Measurements from ENCODE around the gene ELOB. TPM values are rescaled to one million over a fixed set of nuclear protein-coding genes. Genes with fewer than 3 reads are reported as not detected.

The ELOB gene
- total RNA-seq, 1 donor from 2014 or later: 323 TPM

DNA sequence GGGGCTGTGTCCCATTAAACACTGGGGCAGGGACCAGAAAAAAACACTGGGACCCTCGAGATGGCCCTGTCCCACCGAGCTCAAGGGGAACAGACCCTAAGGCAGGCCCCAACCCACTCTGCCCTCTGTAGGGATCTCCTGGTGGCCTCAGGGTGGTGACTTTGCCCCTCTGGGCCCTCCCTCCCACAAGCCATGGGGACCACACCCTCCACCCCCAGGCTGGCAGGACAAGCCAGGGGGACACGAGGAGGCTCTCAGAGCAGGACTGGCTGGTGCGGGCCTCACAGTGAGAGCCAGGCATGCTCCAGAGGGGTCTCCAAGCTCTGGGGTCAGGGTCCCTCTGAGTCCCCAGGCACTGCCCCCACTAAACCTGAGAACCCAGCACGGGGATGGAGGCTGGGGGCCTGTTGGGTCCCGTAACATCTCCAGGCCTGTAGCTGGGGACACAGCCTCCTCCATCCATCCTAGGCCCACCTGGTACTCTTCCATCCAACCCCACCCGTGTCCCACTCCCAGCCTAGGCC lies 39.1 kb downstream of the ELOB start:
- no peak for FAIRE-seq
- no peak overlapping the region for H3K4me3 Mint-ChIP-seq (ENCODE audit: unreplicated experiment)
- H3K9me3 ChIP-seq (ENCODE audit: insufficient read depth, low read depth, low read length): no peaks in the 10 kb centered on the region
- no peak overlapping the region for H3K9ac ChIP-seq (ENCODE audit: low read length)
- H3K27me3 ChIP-seq (ENCODE audit: insufficient read depth, low read length): no peaks in the 10 kb centered on the region
- no peaks in the 10 kb centered on the region for H4K20me1 ChIP-seq (ENCODE audit: insufficient read depth, low read length)
- no peaks in the 10 kb centered on the region for H3K9me3 Mint-ChIP-seq (ENCODE audit: unreplicated experiment)
- DNase-seq (ENCODE audit: low read depth): no peak
- H3K4me1 Mint-ChIP-seq (ENCODE audit: low read depth, unreplicated experiment): no peaks in the 10 kb centered on the region
- no peak overlapping the region for H3K4me3 ChIP-seq (ENCODE audit: insufficient read depth, low read depth, low read length)
- H3K4me2 ChIP-seq (ENCODE audit: low read length): no peak overlapping the region
- H3K27ac Mint-ChIP-seq (ENCODE audit: unreplicated experiment): no peak overlapping the region
- H3K27me3 Mint-ChIP-seq (ENCODE audit: low read depth, unreplicated experiment): peaks cover 2% of the 10 kb centered on the region
- H3K4me1 ChIP-seq (ENCODE audit: insufficient read depth, low read length): no peaks in the 10 kb centered on the region
- H3K36me3 ChIP-seq (ENCODE audit: insufficient read depth, low read length): no peaks in the 10 kb centered on the region
- no peaks in the 10 kb centered on the region for H3K79me2 ChIP-seq (ENCODE audit: insufficient read depth, low read length)
- no peak overlapping the region for H3K27ac ChIP-seq (ENCODE audit: low read depth, low read length)
- H3K36me3 Mint-ChIP-seq (ENCODE audit: low read depth, unreplicated experiment): peaks cover 5% of the 10 kb centered on the region
- no peak overlapping the region for H2AFZ ChIP-seq (ENCODE audit: low read depth, low read length)
- TF ChIP-seq, protein P1, sequence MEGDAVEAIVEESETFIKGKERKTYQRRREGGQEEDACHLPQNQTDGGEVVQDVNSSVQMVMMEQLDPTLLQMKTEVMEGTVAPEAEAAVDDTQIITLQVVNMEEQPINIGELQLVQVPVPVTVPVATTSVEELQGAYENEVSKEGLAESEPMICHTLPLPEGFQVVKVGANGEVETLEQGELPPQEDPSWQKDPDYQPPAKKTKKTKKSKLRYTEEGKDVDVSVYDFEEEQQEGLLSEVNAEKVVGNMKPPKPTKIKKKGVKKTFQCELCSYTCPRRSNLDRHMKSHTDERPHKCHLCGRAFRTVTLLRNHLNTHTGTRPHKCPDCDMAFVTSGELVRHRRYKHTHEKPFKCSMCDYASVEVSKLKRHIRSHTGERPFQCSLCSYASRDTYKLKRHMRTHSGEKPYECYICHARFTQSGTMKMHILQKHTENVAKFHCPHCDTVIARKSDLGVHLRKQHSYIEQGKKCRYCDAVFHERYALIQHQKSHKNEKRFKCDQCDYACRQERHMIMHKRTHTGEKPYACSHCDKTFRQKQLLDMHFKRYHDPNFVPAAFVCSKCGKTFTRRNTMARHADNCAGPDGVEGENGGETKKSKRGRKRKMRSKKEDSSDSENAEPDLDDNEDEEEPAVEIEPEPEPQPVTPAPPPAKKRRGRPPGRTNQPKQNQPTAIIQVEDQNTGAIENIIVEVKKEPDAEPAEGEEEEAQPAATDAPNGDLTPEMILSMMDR (IDR thresholded peaks at IDR 0.05; ENCODE audit: insufficient read depth, low read depth, low read length): no peak
- no peak for TF ChIP-seq EZH2 (IDR thresholded peaks at IDR 0.05; ENCODE audit: insufficient read depth, low read length)

DNA sequence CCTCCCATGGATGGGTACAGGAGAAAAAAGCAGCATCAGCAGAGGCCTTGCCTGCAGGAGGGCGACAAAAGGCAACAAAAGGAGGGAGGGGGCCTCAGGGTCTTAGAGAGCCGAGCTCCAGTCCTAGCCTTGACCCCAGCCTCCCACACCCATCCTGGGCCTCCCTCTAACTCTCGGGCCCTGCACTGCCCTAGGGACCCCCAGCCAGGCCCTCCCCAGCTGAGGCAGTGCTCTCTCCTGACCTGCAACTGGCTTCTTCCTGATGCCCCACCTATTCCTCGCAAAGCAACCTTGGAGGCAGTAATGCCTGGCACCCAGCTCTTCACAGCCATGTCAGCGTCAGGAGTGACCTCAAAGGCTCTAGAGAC lies 39.9 kb downstream of the ELOB start:
- no peak overlapping the region for H2AFZ ChIP-seq (ENCODE audit: low read depth, low read length)
- no peaks in the 10 kb centered on the region for H3K4me1 ChIP-seq (ENCODE audit: insufficient read depth, low read length)
- DNase-seq (ENCODE audit: low read depth) (no peak), FAIRE-seq (no peak)
- no peaks in the 10 kb centered on the region for H3K79me2 ChIP-seq (ENCODE audit: insufficient read depth, low read length)
- peaks cover 5% of the 10 kb centered on the region for H3K36me3 Mint-ChIP-seq (ENCODE audit: low read depth, unreplicated experiment)
- no peaks in the 10 kb centered on the region for H3K27me3 ChIP-seq (ENCODE audit: insufficient read depth, low read length)
- TF ChIP-seq, protein P1 (IDR thresholded peaks at IDR 0.05; ENCODE audit: insufficient read depth, low read depth, low read length): no peak
- no peak for TF ChIP-seq EZH2 (IDR thresholded peaks at IDR 0.05; ENCODE audit: insufficient read depth, low read length)
- no peaks in the 10 kb centered on the region for H3K4me1 Mint-ChIP-seq (ENCODE audit: low read depth, unreplicated experiment)
- H3K9me3 ChIP-seq (ENCODE audit: insufficient read depth, low read depth, low read length): no peaks in the 10 kb centered on the region
- H3K4me3 Mint-ChIP-seq (ENCODE audit: unreplicated experiment): no peak overlapping the region
- peaks cover 2% of the 10 kb centered on the region for H3K27me3 Mint-ChIP-seq (ENCODE audit: low read depth, unreplicated experiment)
- no peaks in the 10 kb centered on the region for H3K36me3 ChIP-seq (ENCODE audit: insufficient read depth, low read length)
- H3K27ac Mint-ChIP-seq (ENCODE audit: unreplicated experiment): no peak overlapping the region
- no peak overlapping the region for H3K4me3 ChIP-seq (ENCODE audit: insufficient read depth, low read depth, low read length)
- H3K9me3 Mint-ChIP-seq (ENCODE audit: unreplicated experiment): no peaks in the 10 kb centered on the region
- H3K9ac ChIP-seq (ENCODE audit: low read length): no peak overlapping the region
- H4K20me1 ChIP-seq (ENCODE audit: insufficient read depth, low read length): no peaks in the 10 kb centered on the region
- no peak overlapping the region for H3K27ac ChIP-seq (ENCODE audit: low read depth, low read length)
- no peak overlapping the region for H3K4me2 ChIP-seq (ENCODE audit: low read length)

DNA sequence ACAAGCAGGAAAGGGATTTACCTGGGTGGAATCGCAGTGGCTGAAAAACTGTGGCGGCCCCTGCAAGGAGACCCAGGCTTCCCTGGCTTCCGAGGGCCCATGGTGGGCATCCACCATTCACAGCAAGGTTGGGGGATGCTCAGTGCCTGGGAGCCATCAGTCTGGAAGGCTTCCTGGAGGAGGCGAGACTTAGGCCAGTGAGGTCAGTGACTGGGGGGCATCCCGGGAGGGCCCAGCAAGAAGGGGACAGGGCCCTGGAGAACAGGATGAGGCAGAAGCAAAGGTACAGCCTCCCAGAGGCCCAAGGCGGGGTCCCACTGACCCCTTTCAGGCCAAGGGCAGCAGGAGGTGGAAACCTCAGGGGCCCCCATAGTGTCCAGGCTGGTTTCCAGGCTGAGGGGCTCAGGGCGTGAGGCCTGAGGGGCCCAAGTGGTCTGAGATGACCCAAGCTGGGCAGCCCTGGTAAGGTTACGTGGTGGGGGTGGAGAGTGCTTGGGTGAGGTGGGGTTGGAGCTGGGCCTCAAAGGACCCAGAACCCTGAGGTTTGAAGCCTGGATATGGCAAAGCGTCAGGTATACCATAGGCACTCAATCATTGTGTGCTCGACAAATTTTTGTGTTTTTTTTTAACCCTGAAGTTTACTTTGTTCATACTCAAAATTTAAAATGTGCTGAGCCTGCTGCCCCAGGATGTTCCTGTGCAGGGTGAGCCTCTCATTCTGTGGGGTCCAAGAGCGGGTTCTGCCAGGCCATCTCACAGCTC lies 40.4 kb downstream of the ELOB start:
- Mint-ChIP-seq H3K27ac (ENCODE audit: unreplicated experiment) (no peak overlapping the region), H3K9me3 (ENCODE audit: unreplicated experiment) (no peaks in the 10 kb centered on the region), H3K36me3 (ENCODE audit: low read depth, unreplicated experiment) (peaks cover 5% of the 10 kb centered on the region), H3K4me3 (ENCODE audit: unreplicated experiment) (no peak overlapping the region), H3K27me3 (ENCODE audit: low read depth, unreplicated experiment) (peaks cover 2% of the 10 kb centered on the region), H3K4me1 (ENCODE audit: low read depth, unreplicated experiment) (no peaks in the 10 kb centered on the region)
- no peaks in the 10 kb centered on the region for H3K79me2 ChIP-seq (ENCODE audit: insufficient read depth, low read length)
- FAIRE-seq (no peak), DNase-seq (ENCODE audit: low read depth) (no peak)
- TF ChIP-seq EZH2 (IDR thresholded peaks at IDR 0.05; ENCODE audit: insufficient read depth, low read length): no peak
- TF ChIP-seq, protein P1 (IDR thresholded peaks at IDR 0.05; ENCODE audit: insufficient read depth, low read depth, low read length): no peak
- H3K9me3 ChIP-seq (ENCODE audit: insufficient read depth, low read depth, low read length): no peaks in the 10 kb centered on the region
- H3K4me1 ChIP-seq (ENCODE audit: insufficient read depth, low read length): no peaks in the 10 kb centered on the region
- H4K20me1 ChIP-seq (ENCODE audit: insufficient read depth, low read length): no peaks in the 10 kb centered on the region
- H3K9ac ChIP-seq (ENCODE audit: low read length): no peak overlapping the region
- H3K27ac ChIP-seq (ENCODE audit: low read depth, low read length): no peak overlapping the region
- no peak overlapping the region for H3K4me2 ChIP-seq (ENCODE audit: low read length)
- no peaks in the 10 kb centered on the region for H3K36me3 ChIP-seq (ENCODE audit: insufficient read depth, low read length)
- H2AFZ ChIP-seq (ENCODE audit: low read depth, low read length): no peak overlapping the region
- no peak overlapping the region for H3K4me3 ChIP-seq (ENCODE audit: insufficient read depth, low read depth, low read length)
- no peaks in the 10 kb centered on the region for H3K27me3 ChIP-seq (ENCODE audit: insufficient read depth, low read length)

All from astrocyte (in vitro differentiated cells and primary cell).